ENCODE measurements around the gene GM2A. TPM values are rescaled to one million over a fixed set of nuclear protein-coding genes. Genes with fewer than 3 reads are reported as not detected.

GM2A gene
- total and polyA plus RNA-seq, 2 of the 13 experiments (the other 11 are each of a cell fraction or from before 2014, with no cell fraction given) = 14.6 to 29.6 TPM

- TF ChIP-seq ZNF557 (CRISPR knock-in tag; IDR thresholded peaks at IDR 0.05) (no peak), ZNF367 (CRISPR knock-in tag; IDR thresholded peaks at IDR 0.05; ENCODE audit: borderline replicate concordance) (no peak; the same call in 1 of the 2 replicates), ZIK1 (CRISPR knock-in tag; IDR thresholded peaks at IDR 0.05; ENCODE audit: borderline replicate concordance, low read depth) (no peak), SRSF9 (IDR thresholded peaks at IDR 0.05; ENCODE audit: borderline replicate concordance, insufficient read depth, low read depth, low read length, poor library complexity, severe bottlenecking) (no peak), JUNB (CRISPR knock-in tag; IDR thresholded peaks at IDR 0.05; ENCODE audit: borderline replicate concordance) (no peak), ZNF543 (CRISPR knock-in tag; IDR thresholded peaks at IDR 0.05) (peak; percentile 73; the same call in 1 of the 2 replicates), ZNF614 (CRISPR knock-in tag; IDR thresholded peaks at IDR 0.05; ENCODE audit: borderline replicate concordance) (0 out of 2 replicates have a peak, but pooled peaks have one; percentile 21), TCF7 (IDR thresholded peaks at IDR 0.05; ENCODE audit: low read depth) (no peak), ZNF549 (CRISPR knock-in tag; IDR thresholded peaks at IDR 0.05) (no peak), NFAT5 (CRISPR knock-in tag; IDR thresholded peaks at IDR 0.05) (no peak), ZC3H13 (CRISPR knock-in tag; IDR thresholded peaks at IDR 0.05) (no peak), ZFP91 (CRISPR knock-in tag; IDR thresholded peaks at IDR 0.05; ENCODE audit: borderline replicate concordance) (peak; percentile 76; the same call in 1 of the 2 replicates), FOXM1 (CRISPR knock-in tag; IDR thresholded peaks at IDR 0.05) (no peak), KMT2B (CRISPR knock-in tag; IDR thresholded peaks at IDR 0.05) (peak; percentile 40; the same call in 1 of the 2 replicates), ZNF317 (CRISPR knock-in tag; IDR thresholded peaks at IDR 0.05) (no peak), ZHX1 (CRISPR knock-in tag; IDR thresholded peaks at IDR 0.05; ENCODE audit: low read depth) (no peak), ZNF224 (CRISPR knock-in tag; IDR thresholded peaks at IDR 0.05) (no peak), ZNF510 (CRISPR knock-in tag; IDR thresholded peaks at IDR 0.05; ENCODE audit: low read depth) (peak; percentile 56; the same call in 1 of the 2 replicates)
Observed at GRCh38 chr5:151223447-151224264, 29.3 kb upstream of the GM2A start, which contains the start of gene CCDC69 (continued).
